Esophagus squamous epithelium (tissue), 5 donors: ENCODE results near the gene MARCHF9. TPM values are rescaled to one million over a fixed set of nuclear protein-coding genes. Genes with fewer than 3 reads are reported as not detected.

Experiments used
- DNase-seq: peaks from one replicate; lab custom pipeline; 2025; lab: John Stamatoyannopoulos, UW
- H3K27ac ChIP-seq, 4 donors: fragments of 200-600 bp; sonication (generic); one replicate each; pipeline ENCODE4 v1.5.1; 2016 to 2019; ENCODE audit warnings: mild to moderate bottlenecking in 1 of 4
- H3K27me3 ChIP-seq, 4 donors: fragments of 200-600 bp; sonication (generic); 1 replicate in 3 of 4; 2 replicates in 1 of 4; pipeline versions ENCODE4 v1.5.1 to v1.6.0; 2017 to 2021; ENCODE audit warnings: antibody characterized with exemption in 1 of 4
- H3K36me3 ChIP-seq, 3 donors: fragments of 200-600 bp; sonication (generic); one replicate each; pipeline ENCODE4 v1.5.1; 2016 to 2019
- H3K4me1 ChIP-seq, 3 donors: fragments of 200-600 bp; sonication (generic); one replicate each; pipeline ENCODE4 v1.5.1; 2017 to 2019
- H3K4me3 ChIP-seq, 4 donors: fragments of 200-600 bp; sonication (generic); 1 replicate in 3 of 4; 2 replicates in 1 of 4; pipeline ENCODE4 v1.5.1; 2016 to 2019; ENCODE audit warnings: mild to moderate bottlenecking in 2 of 4, moderate library complexity in 1 of 4
- H3K9me3 ChIP-seq, 3 donors: fragments of 200-600 bp; sonication (generic); one replicate each; pipeline ENCODE4 v1.5.1; 2016 to 2019
- CTCF ChIP-seq, 6 experiments: fragments of 450-650 bp in 4 of 6; fragments of 200-600 bp in 2 of 6; sonication (generic) in 2 of 6; IDR thresholded peaks; one replicate each; pipeline ENCODE4 v1.5.1; 2016 to 2019; ENCODE audit warnings: antibody characterized with exemption in 6 of 6, mild to moderate bottlenecking in 4 of 6, moderate library complexity in 4 of 6
- POLR2A ChIP-seq, 4 donors: fragments of 450-650 bp; IDR thresholded peaks; one replicate each; pipeline ENCODE4 v1.6.1; 2017; ENCODE audit warnings: antibody characterized with exemption in 4 of 4, mild to moderate bottlenecking in 4 of 4, moderate library complexity in 3 of 4
- WGBS, 2 donors: methylation state at CpG; one replicate each; pipeline ENCODE4 v1.1.5; 2018; 5-methylcytosine and 5-hydroxymethylcytosine counted together
- intact Hi-C: fragments of 100-400 bp; cut with DNase I; formaldehyde crosslinking; loops from one replicate; pipeline ENCODE4 v1.15.0; 2022
- total RNA-seq, 4 donors: library from RNA; depleted of rRNA; stranded (reverse); fragments of >200 nt; gene quantifications; one replicate each; pipeline ENCODE4 v1.1.0, GENCODE V29; 2016
- donor health status: DM: yes; HTN: yes; CAD: no.

Gene MARCHF9
- total RNA-seq, 4 donors from 2014 or later, result 3.6 to 8.4 (median 5.3) TPM

DNA sequence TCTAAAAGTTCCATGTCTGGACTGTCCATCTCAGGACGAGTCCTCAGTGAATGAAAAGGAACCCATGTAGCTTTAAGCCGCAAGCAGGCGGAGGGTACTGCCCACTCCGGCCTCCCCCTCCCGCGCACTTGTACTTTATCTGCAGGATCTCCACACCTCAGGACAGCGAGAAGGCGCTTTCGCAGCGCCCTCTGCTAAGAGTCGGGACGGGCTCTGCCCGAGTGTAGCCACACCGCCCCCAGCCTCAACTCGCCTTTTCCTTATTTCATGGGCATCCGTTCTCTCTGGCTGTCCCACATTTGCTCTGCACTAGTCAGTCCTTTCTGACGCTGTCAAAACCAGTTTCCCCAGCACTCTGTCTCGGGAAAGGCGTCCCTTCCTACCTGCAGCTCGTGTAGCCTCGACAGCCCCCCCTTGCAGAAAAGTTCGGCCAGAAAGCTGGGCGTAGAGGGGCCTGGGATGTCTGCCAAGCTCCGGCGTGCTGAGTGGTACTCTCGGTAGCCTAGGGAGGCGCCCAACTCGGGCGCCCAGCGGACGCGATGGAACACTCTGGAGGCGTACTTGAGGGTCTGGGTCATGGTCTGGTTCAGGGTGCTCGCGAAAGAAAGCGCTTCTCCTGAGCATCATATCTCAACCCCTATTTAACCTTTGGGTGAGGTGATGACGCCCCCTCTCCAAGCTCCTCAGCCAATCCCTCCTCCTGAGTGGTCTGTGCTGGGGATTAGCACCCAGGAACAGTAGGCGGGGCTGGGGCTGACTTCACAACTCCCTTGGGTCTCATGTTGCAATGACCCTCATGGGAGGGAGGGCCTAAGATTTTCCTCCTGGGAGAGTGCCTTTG, 11.8 kb downstream of the MARCHF9 start, which contains the start of gene CYP27B1:
Gene CYP27B1 (minus strand): TSS at position 615 of the 841 bp plus-strand sequence. CDS start 37 bp downstream, at position 578.
- H3K9me3 ChIP-seq, result no peaks in the 10 kb centered on the region
- H3K27me3 ChIP-seq, result peaks cover 0 to 55% (median 10%) of the 10 kb centered on the region in 4 donors
- TF ChIP-seq CTCF (IDR thresholded peaks at IDR 0.05) (no peak), POLR2A (IDR thresholded peaks at IDR 0.05) (no peak)
- peak within 1 kb of the TSS; percentile 23 to 70 (median 52) for H3K4me3 ChIP-seq
- H3K4me1 ChIP-seq, result peaks cover 32 to 44% (median 35%) of the 10 kb centered on the region in 3 donors
- 3 to 12% methylated on average over 16 to 22 of the region's 38 CpGs for WGBS, 2 donors
- no peak within 1 kb of the TSS for H3K27ac ChIP-seq
- no peak for DNase-seq
- intact Hi-C loops, result no loop called here
- peaks cover 0 to 33% (median 5%) of the 10 kb centered on the region in 3 donors for H3K36me3 ChIP-seq

DNA sequence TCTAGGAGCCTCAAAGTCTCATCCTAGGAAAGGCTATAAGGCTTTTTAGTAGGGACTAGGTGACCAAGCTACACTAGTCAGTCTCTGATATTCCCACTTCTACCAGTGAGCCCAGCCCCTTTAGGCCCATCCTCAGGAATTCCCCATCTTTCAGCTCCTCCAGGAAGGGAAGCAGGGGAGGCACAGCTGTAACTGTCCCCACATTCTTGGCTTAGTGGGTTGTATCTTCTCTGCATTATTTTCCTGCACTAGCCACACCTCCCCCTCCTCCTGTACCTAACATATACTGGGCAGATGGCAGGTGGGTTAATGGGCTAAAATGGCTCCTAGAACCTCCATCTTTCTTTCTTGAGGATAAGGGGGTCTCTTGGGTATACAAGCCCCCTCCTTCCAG, 12.4 kb downstream of the MARCHF9 start:
- peaks cover 33 to 44% (median 35%) of the 10 kb centered on the region in 3 donors for H3K4me1 ChIP-seq
- no peak for DNase-seq
- TF ChIP-seq POLR2A (IDR thresholded peaks at IDR 0.05) (no peak), CTCF (IDR thresholded peaks at IDR 0.05) (no peak)
- H3K4me3 ChIP-seq, result no peak overlapping the region
- peaks cover 0 to 51% (median 10%) of the 10 kb centered on the region in 4 donors for H3K27me3 ChIP-seq
- no peak overlapping the region for H3K27ac ChIP-seq
- no peaks in the 10 kb centered on the region for H3K9me3 ChIP-seq
- intact Hi-C loops, result no loop called here
- peaks cover 0 to 33% (median 5%) of the 10 kb centered on the region in 3 donors for H3K36me3 ChIP-seq

DNA sequence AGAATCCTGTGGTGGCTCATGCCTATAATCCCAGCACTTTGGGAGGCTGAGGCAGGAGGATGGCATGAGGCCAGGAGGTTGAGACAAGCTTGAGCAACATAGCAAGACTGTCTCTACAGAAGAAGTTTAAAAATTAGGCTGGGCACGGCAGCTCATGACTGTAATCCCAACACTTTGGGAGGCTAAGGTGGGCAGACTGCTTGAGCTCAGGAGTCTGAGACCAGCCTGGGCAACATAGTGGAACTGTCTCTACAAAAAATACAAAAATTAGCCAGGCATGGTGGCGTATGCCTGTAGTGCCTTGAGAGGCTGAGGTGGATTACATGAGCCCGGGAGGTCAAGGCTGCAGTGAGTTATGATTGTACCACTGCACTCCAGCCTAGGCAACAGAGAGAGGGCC, 13.0 kb downstream of the MARCHF9 start:
- peaks cover 33 to 45% (median 35%) of the 10 kb centered on the region in 3 donors for H3K4me1 ChIP-seq
- no peak overlapping the region for H3K4me3 ChIP-seq
- H3K27me3 ChIP-seq, result peaks cover 0 to 46% (median 10%) of the 10 kb centered on the region in 4 donors
- TF ChIP-seq CTCF (IDR thresholded peaks at IDR 0.05) (no peak), POLR2A (IDR thresholded peaks at IDR 0.05) (no peak)
- no peaks in the 10 kb centered on the region for H3K9me3 ChIP-seq
- WGBS, 2 donors, result 88 to 95% methylated on average over 3 of the region's 3 CpGs
- intact Hi-C loops, result no loop called here
- peaks cover 0 to 33% (median 5%) of the 10 kb centered on the region in 3 donors for H3K36me3 ChIP-seq
- DNase-seq, result no peak
- H3K27ac ChIP-seq, result no peak overlapping the region

DNA sequence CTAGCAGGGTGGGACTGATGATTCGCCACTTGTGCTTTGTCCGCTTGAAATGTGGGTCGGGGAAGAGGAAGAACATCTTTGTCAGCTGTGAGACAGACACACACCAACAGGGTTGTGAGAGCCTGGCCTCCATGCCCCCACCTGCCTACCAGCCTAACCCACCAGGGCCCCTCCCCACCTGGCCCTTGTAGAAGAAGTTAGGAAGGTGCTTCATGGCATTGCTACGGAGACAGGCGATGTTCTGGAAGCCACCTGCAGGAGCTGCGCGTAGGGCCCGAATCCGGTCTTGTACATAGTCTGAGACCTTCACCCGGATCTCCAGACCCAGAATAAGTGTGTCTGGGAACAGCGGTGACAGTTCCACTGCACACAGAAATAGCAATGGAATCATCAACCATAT, 14.7 kb downstream of the MARCHF9 start:
- Histone ChIP-seq H3K27ac (no peak overlapping the region), H3K27me3 (peaks cover 0 to 29% (median 8%) of the 10 kb centered on the region in 4 donors), H3K9me3 (no peaks in the 10 kb centered on the region), H3K4me1 (peaks cover 34 to 54% (median 39%) of the 10 kb centered on the region in 3 donors), H3K36me3 (peaks cover 0 to 38% (median 5%) of the 10 kb centered on the region in 3 donors), H3K4me3 (no peak overlapping the region)
- DNase-seq, result no peak
- intact Hi-C loops, result no loop called here
- no peak for TF ChIP-seq POLR2A (IDR thresholded peaks at IDR 0.05)
- TF ChIP-seq CTCF (IDR thresholded peaks at IDR 0.05), result no peak
- WGBS, 2 donors, result 94 to 100% methylated on average over 2 to 9 of the region's 11 CpGs

GRCh38 chr12:57770734-57771133, 15.8 kb downstream of the MARCHF9 start:
- peak overlapping the region in 1 of 4 donors; percentile 95 for H3K4me3 ChIP-seq
- no peak for DNase-seq
- intact Hi-C loops, result no loop called here
- H3K4me1 ChIP-seq, result peaks cover 24 to 43% (median 28%) of the 10 kb centered on the region in 3 donors
- peak overlapping the region in 3 of 4 donors; percentile 95 to 98 (median 95) for H3K27ac ChIP-seq
- TF ChIP-seq POLR2A (IDR thresholded peaks at IDR 0.05) (no peak), CTCF (IDR thresholded peaks at IDR 0.05) (no peak)
- WGBS, 2 donors, result 74 to 92% methylated on average over 4 of the region's 4 CpGs
- peaks cover 0 to 50% (median 5%) of the 10 kb centered on the region in 3 donors for H3K36me3 ChIP-seq
- peaks cover 0 to 17% (median 2%) of the 10 kb centered on the region in 4 donors for H3K27me3 ChIP-seq
- no peaks in the 10 kb centered on the region for H3K9me3 ChIP-seq
